T-helper 2 cell treated with Interferon-gamma antibody and Interleukin-4, amounts not matched to agents 100 ng/mL and 5 ng/mL, for 36 hours (primary cell): ENCODE measurements around the gene MTUS2. TPM values are rescaled to one million over a fixed set of nuclear protein-coding genes. Genes with fewer than 3 reads are reported as not detected.
"Not testable (repeated sequence)": the region's sequence is repeated elsewhere in the genome, so short reads cannot be mapped to it uniquely, and the experiment has no call there.

Experiments used
- intact Hi-C: fragments of 100-400 bp; cut with micrococcal nuclease; formaldehyde crosslinking; loops from one replicate; pipeline ENCODE4 v1.15.1; 2023
- total RNA-seq: library from RNA; stranded (reverse); gene quantifications from 2 replicates; pipeline ENCODE4 v1.2.3, GENCODE V29; 2022

The MTUS2 gene
- total RNA-seq, 1 donor from 2014 or later = not detected

DNA sequence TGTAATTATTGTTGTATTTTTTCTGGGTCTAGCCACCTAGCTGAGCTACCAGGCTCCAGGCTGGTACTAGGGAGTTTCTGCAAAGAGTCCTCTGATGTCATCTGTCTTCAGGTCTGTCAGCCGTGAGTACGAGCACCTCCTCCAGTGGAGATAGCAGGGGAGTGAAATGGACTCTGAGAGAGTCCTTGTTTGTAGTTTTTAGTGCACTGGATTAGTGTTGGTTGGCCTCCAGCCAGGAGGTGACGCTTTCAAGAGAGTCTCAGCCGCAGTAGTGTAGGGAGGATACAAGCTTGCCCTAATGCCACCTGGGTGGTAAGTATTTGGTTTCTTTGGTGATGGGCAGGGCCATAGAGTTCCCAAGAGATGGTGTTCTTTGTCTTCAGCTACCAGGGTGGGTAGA lies 390.5 kb downstream of the MTUS2 start:
- intact Hi-C loops = no loop called here

GRCh38 chr13:29211162-29211561 lies 391.0 kb downstream of the MTUS2 start:
- intact Hi-C loops = not testable (repeated sequence)

- intact Hi-C loops = no loop called here
Measured at GRCh38 chr13:29222458-29222857, 402.3 kb downstream of the MTUS2 start.

DNA sequence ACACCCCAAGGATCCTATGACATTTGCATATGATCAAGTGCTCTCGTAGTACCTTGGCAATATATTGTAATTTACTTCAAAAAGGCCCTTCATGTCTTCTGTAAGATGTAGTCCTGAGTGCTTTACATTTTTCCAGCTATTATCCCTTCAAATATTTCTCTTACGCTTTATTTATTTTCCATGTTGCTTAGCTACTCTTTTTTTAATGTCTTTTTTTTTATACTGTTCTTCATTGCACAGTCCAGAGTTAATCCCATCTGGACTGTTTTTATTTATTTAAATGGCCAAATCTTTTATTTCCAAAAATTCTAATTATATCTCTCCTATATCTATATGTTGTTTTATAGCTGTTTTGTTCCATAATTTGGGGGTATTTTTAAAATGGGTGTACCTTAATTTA lies 404.1 kb downstream of the MTUS2 start:
- intact Hi-C loops = no loop called here

GRCh38 chr13:29227576-29227975 lies 407.4 kb downstream of the MTUS2 start:
- intact Hi-C loops = no loop called here

GRCh38 chr13:29230299-29230845 lies 410.2 kb downstream of the MTUS2 start:
- intact Hi-C loops = no loop called here

- intact Hi-C loops = no loop called here
Measured at GRCh38 chr13:29239653-29240525, 419.8 kb downstream of the MTUS2 start.

- intact Hi-C loops = no loop called here
Measured at GRCh38 chr13:29254626-29255370, 434.7 kb downstream of the MTUS2 start.

GRCh38 chr13:29255567-29255966 lies 435.4 kb downstream of the MTUS2 start:
- intact Hi-C loops = no loop called here

- intact Hi-C loops = no loop called here
Measured at GRCh38 chr13:29260684-29261083, 440.5 kb downstream of the MTUS2 start.

GRCh38 chr13:29266261-29266660 lies 446.1 kb downstream of the MTUS2 start:
- intact Hi-C loops = no loop called here

- intact Hi-C loops = no loop called here
Measured at GRCh38 chr13:29266756-29267733, 446.9 kb downstream of the MTUS2 start.

GRCh38 chr13:29270271-29270985 lies 450.3 kb downstream of the MTUS2 start:
- intact Hi-C loops = no loop called here

DNA sequence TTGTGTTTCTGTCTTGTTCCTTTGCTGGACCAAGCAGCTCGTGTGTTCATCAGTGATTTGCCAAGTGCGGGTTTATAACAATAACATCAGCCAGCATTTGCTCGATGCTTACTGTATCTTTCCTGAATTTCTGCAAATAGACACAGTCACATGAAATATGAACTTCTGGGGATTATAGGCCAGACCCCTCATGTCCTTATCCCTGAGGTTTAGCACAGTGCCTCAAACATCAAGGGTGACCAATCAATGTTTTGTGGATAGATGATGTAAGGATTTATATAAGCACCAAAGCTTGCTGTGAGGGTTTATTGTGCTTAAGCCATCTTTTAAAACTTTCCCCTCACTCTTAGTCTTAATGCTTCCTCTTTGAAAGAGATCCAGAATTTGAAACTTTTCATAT lies 451.5 kb downstream of the MTUS2 start:
- intact Hi-C loops = no loop called here

- intact Hi-C loops = no loop called here
Measured at GRCh38 chr13:29279356-29280254, 459.5 kb downstream of the MTUS2 start.

- intact Hi-C loops = no loop called here
Measured at GRCh38 chr13:29281932-29282495, 461.9 kb downstream of the MTUS2 start.

DNA sequence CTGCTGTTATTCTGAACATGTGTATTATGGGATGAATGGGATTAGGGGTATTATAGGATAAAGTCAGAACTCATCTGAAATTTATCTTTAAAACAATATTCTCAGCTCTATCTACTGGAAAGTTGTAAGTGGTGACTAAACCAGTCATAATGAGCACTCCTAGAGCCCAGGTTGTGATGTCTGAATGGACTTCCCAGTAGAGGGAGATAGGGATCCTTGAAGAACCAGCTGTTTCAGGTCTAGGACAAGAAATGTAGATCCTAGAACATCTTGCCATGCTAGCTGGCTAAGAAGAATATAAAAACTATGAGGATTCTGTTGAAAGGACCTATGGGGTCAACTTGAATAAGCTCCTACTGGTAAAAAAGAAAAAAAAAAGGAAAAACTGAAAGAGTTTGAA lies 464.6 kb downstream of the MTUS2 start:
- intact Hi-C loops = no loop called here

DNA sequence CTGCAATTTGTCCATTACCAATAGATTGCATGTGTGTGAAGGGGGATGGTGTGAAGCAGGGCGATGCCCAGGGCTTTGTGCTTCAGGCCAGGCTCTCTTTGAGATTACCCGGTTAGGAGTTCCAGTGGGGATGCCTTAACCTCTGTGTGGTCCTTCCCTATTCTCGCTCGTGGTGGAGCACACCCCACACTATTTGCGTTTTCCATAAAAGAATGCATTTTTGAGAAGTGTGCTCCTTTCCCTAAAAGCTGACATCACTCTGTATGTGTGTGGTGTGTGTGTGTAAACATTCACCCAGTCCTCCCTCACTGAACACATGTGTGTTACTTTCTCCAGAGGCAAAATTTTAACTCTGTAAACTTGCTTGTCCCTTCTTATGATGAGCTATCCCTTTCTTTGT lies 467.1 kb downstream of the MTUS2 start:
- intact Hi-C loops = no loop called here

- intact Hi-C loops = no loop called here
Measured at GRCh38 chr13:29292045-29292444, 471.9 kb downstream of the MTUS2 start.
